Hematopoietic multipotent progenitor cell treated with erythropoietin and hydrocortisone succinate and interleukin-3 and kit ligand, for 4 days (in vitro differentiated cells): ENCODE results near the gene CILP.

Experiments used
- DNase-seq: peaks from one replicate; pipeline ENCODE4 v3.0.0-alpha.2; 2015

CILP gene

DNA sequence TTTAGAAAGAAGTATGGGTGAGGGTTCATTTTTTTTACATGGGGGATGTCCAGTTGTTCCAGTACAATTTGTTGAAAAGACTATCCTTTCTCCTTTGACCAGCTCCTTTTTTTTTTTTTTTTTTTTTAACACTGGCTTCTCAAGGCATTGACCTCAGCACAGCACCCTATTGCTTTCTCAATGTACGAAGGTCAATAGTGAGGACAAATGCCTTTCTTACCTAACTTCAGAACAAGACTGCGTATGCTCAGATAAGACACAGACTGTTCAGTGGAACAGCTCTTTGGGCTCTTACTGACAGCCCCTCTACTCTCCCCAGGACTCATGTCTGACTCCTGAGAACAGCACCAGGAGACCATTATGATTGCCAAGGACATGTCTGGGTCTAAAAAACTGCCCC, 10.4 kb upstream of the CILP start:
- no peak for DNase-seq

DNA sequence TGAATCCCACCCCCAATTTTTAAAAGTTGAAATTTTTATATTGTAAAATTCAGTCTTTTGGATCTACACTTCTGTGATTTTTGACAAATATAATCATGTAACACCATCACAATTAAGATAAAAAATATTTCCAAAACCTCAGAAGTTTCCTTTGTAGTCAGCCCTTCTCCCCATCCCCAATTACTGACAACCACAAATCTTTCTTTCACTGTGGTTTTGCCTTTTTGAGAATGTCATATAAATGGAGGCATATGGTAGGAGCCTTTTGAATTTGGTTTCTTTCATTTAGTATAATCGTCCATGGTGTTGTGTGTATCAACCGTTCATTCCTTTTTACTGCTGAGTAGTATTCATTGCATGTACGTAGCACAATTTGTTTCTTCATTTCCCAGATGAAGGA, 7.9 kb upstream of the CILP start:
- DNase-seq: no peak

DNA sequence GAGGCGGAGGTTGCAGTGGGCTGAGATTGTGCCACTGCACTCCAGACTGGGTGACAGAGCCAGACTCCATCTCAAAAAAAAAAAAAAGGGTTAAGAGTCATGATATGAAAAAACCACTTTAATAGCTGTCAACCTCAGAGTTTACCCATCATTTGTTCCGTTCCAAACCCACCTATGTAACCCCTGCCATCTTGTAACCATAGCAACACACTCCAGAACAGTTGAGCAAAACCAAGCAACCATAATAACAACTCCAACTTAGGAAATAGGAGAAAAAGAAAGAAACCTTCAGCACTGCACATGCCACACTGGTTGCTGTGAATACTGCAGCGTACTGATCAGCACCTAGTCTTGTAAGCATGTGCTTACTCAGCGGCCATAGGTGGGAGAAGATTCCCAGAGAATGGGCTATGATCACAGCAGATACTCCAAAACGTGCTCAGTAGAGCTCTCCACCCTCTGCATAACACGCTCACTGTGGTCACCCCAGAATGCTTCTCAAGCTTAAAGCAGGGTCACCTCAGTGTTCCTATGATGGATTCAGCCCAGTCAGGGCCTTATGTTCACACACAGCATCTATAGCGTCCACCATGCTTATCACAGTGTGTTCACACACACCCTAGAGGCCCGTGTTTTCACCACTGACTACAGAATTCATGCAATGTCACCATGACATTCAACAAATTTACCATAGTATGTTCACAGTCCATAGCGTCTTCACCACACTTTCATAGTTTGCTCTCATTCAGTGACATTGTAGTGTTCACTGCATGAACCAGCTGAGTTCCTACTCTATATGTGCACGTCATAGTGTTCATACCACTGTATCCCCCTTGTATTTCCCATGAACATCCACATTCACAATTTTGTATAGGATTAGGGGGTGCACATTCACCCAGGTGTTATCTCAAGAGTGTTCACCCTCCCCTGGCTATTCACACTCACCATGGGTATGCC, 6.5 kb upstream of the CILP start:
- peak; percentile 28 for DNase-seq

- no peak for DNase-seq
Observed at GRCh38 chr15:65215496-65215895, 4.2 kb upstream of the CILP start.

GRCh38 chr15:65214010-65214409, 2.7 kb upstream of the CILP start:
- no peak for DNase-seq

- no peak for DNase-seq
Observed at GRCh38 chr15:65213241-65213640, 2.0 kb upstream of the CILP start.

- DNase-seq: peak; percentile 69
Observed at GRCh38 chr15:65212097-65212496, 824 bp upstream of the CILP start.

DNA sequence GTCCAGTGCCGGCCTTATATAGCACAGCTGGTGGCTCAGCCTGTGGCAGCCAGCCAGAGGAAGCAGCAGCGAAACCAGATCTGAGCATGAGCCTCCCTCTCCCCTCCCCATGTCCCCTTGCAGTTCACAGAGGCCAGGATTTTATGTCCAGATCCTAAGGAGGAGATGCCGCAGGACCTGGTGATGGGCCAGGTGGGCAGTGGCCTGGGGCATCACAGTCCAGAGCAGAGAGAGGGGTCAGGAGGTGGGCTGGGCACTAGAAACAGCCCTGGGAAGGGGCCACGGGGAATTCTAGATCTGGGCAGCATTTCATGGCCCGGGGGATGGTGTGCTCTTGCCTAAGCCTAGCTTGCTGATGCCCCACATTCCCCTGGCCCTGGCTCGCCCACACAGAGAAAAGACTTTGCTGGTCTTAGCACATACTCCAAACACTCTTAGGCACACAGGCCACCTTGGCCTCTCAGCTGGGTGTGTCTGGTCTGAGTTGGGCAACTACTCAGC, 259 bp upstream of the CILP start:
- DNase-seq: no peak

DNA sequence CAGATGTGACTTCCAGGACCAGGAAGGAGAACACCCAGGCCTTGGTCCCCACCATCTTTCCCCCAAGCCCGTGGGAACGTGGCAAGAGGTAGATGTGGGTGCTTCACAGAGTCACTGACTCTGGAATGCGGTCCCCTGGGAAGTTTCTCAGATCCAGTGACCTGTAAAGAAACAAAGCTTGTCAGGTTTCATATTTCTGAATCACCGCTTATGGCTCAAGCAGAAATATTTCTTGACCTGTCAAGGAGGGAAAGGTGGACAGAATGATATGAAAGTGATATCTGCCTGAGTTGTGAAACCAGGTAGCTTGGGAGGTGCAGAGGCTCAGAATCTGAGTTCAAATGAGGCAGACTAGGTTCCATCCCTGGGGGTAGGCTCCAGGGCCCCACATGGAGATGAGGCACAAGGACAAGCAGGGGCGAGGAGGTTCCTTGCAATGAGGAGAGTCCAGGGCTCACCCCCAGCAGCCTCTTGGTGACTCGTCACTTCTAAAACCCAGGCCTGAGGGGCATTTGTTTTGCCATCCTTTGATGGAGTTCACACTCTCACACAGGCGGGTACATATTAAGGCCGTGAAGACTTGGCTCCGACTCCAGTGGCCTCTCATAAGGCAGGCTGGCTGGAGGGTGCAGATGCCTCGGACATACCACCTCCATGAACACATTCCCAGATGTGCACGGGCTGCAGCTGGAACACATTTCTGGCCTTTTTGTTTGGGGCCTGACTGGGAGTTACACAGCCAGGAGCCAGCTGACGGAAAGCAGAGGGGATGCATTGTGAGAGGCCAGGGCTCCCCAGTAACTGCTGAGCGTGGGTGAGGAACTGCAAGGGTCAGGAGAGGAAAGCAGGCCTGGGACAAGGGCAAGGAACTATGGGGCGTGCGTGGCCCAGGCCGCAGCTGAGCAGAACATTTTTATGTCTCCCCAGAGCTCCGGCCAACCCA, 1.3 kb downstream of the CILP start:
- no peak for DNase-seq

- no peak for DNase-seq
Observed at GRCh38 chr15:65208647-65209046, 2.6 kb downstream of the CILP start.

- no peak for DNase-seq
Observed at GRCh38 chr15:65207280-65207840, 3.9 kb downstream of the CILP start.

DNA sequence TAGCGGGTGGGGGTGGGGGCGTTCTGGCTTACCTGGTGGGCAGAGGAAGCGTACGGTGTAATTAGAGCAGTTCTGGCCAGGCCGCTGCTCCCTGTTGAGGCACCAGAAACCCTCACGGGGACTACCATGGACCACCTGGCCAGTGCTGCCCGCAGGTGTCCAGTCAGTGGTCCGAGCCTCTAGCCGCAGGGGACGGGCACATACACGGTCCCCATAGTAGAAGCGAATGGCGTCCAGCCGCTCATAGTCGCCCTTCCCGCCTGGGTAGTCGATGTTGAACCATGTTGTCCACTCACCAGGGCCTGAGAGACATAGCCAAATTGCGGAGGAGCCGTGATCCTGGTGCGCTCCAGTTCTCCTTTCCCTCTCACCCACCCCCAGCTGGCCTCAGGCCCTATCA, 4.5 kb downstream of the CILP start:
- DNase-seq: no peak

GRCh38 chr15:65204931-65205660, 6.2 kb downstream of the CILP start:
- no peak for DNase-seq

- no peak for DNase-seq
Observed at GRCh38 chr15:65204236-65204930, 6.9 kb downstream of the CILP start.

DNA sequence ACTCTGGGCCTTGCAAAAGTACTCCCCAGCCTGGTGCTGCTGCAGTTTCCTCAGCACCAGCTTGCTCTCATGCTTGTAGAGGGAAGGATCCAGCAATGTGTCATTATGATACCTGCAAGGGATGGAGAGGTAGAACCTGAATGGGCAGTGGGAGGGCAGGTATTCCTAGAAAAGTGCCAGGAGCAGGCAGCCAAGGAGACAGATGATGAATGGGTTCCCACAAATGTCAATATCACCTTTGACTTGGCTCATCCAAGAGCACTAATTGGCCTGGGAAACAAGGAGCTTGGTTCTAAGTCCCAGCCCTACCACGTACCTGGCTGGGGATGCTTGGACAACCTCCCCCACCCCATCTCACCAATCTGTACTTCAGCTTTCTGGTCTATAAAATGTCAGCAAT, 9.4 kb downstream of the CILP start:
- no peak for DNase-seq

DNA sequence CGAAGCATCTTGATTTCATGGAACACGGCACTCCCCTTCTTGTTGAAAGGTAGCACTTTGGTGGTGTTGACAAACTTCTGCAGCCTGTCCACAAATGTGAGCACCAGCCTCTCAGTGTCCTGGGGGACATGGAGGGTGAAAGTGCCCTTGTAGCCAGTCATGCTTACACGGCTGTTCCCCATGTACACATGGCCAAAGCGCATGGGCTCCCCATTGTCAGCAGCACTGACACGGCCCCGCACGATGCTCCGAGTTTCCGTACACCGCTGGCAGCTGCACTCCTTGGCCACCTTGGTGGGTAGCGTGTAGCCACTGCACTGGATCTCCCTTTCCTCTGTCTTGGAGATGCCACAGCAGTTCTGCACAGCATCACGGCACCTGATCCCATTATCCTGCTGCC, 12.7 kb downstream of the CILP start:
- no peak for DNase-seq

DNA sequence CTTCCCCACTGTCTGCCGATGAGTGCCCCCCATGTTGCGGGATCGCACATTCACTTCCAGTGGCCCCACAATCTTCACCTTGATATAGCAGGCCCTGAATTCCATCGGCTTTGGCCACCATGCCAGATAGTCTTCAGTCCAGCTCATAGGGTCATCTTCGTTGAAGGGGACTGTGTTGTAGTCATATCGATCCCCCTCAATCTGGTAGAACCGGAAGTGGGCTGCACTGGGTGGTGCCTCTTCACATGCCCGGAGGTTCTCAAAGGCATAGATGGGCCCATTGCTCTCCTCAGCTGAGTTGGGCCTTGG, 14.0 kb downstream of the CILP start:
- DNase-seq: no peak

GRCh38 chr15:65196637-65197336, 14.5 kb downstream of the CILP start:
- no peak for DNase-seq

DNA sequence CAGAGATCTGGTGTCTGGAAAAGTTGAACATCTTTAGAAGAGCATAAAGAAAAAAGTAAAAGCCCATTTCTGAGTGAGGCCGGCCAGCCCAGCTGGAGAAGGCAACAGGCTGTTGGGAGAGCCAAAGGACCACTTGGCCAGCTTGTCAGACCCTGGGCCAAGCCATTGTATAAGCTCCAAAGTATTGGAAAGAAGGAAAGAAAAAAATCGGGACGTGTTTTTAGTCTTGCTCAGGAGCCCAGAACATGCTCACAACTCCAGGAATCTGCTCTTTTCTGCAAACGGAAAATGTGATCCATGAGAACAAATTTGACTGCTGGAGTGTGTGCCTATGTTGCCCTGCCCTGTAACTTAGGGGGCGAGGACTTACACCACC, 15.7 kb downstream of the CILP start:
- DNase-seq: no peak

- DNase-seq: no peak
Observed at GRCh38 chr15:65194826-65195547, 16.3 kb downstream of the CILP start.

- peak; percentile 30 for DNase-seq
Observed at GRCh38 chr15:65192016-65192415, 19.3 kb downstream of the CILP start.
